ENCODE measurements around the gene SAPCD2. TPM values are rescaled to one million over a fixed set of nuclear protein-coding genes. Genes with fewer than 3 reads are reported as not detected.

Gene SAPCD2
- total RNA-seq, 2 donors from 2014 or later = 7.2 to 17.2 TPM

- H3K27ac ChIP-seq = no peak overlapping the region
- peaks cover 3% of the 10 kb centered on the region for H3K4me1 ChIP-seq (replicated peaks)
- no peak for DNase-seq (ENCODE audit: low spot score)
- H3K36me3 ChIP-seq = no peaks in the 10 kb centered on the region
- intact Hi-C loops (cut with DNase I) = loop anchor here (10.0 kb wide), 1 partner anchor 281 kb away; no protein-coding TSS in a partner anchor
- TF ChIP-seq POLR2AphosphoS5 (IDR thresholded peaks at IDR 0.05) (no peak), CTCF (IDR thresholded peaks at IDR 0.05) (no peak), POLR2A (IDR thresholded peaks at IDR 0.05) (no peak)
- H3K27me3 ChIP-seq (replicated peaks; ENCODE audit: insufficient read depth) = no peaks in the 10 kb centered on the region
- H3K4me3 ChIP-seq = no peak overlapping the region
- 80% methylated on average over 14 of the region's 26 CpGs for WGBS
- H3K9me3 ChIP-seq = no peaks in the 10 kb centered on the region
These were observed 4.1 kb downstream of the SAPCD2 start for GRCh38 chr9:137066096-137066861.

- DNase-seq (ENCODE audit: low spot score) = no peak
- Histone ChIP-seq H3K9me3 (no peaks in the 10 kb centered on the region), H3K27ac (no peak overlapping the region), H3K36me3 (no peaks in the 10 kb centered on the region), H3K4me1 (replicated peaks) (peaks cover 3% of the 10 kb centered on the region), H3K4me3 (no peak overlapping the region), H3K27me3 (replicated peaks; ENCODE audit: insufficient read depth) (no peaks in the 10 kb centered on the region)
- intact Hi-C loops (cut with DNase I) = loop anchor here (10.0 kb wide), 1 partner anchor 281 kb away; no protein-coding TSS in a partner anchor
- TF ChIP-seq POLR2A (IDR thresholded peaks at IDR 0.05) (no peak), POLR2AphosphoS5 (IDR thresholded peaks at IDR 0.05) (no peak)
- 94% methylated on average over 23 of the region's 23 CpGs for WGBS
These were observed 4.9 kb downstream of the SAPCD2 start for GRCh38 chr9:137065336-137065967.

- no peak for TF ChIP-seq POLR2AphosphoS5 (IDR thresholded peaks at IDR 0.05)
- TF ChIP-seq POLR2A (IDR thresholded peaks at IDR 0.05) = no peak
- no peak for TF ChIP-seq CTCF (IDR thresholded peaks at IDR 0.05)
- Histone ChIP-seq H3K4me3 (no peak overlapping the region), H3K9me3 (no peaks in the 10 kb centered on the region), H3K36me3 (no peaks in the 10 kb centered on the region), H3K27ac (no peak overlapping the region), H3K27me3 (replicated peaks; ENCODE audit: insufficient read depth) (no peaks in the 10 kb centered on the region), H3K4me1 (replicated peaks) (peaks cover 3% of the 10 kb centered on the region)
- no peak for DNase-seq (ENCODE audit: low spot score)
- intact Hi-C loops (cut with DNase I) = loop anchor here (10.0 kb wide), 1 partner anchor 280 kb away; no protein-coding TSS in a partner anchor
- 62% methylated on average over 12 of the region's 12 CpGs for WGBS
These were observed 5.5 kb downstream of the SAPCD2 start for GRCh38 chr9:137064880-137065164.

- no peak for DNase-seq (ENCODE audit: low spot score)
- TF ChIP-seq POLR2AphosphoS5 (IDR thresholded peaks at IDR 0.05) = peak; percentile 52
- TF ChIP-seq CTCF (IDR thresholded peaks at IDR 0.05) = peak; percentile 89 to 97 (median 96)
- no peak for TF ChIP-seq POLR2A (IDR thresholded peaks at IDR 0.05)
- no peak overlapping the region for H3K27ac ChIP-seq
- no peaks in the 10 kb centered on the region for H3K27me3 ChIP-seq (replicated peaks; ENCODE audit: insufficient read depth)
- intact Hi-C loops (cut with DNase I) = loop anchor here (10.0 kb wide), 1 partner anchor 279 kb away; no protein-coding TSS in a partner anchor
- 48% methylated on average over 46 of the region's 55 CpGs for WGBS
- H3K36me3 ChIP-seq = no peaks in the 10 kb centered on the region
- no peaks in the 10 kb centered on the region for H3K9me3 ChIP-seq
- no peak overlapping the region for H3K4me3 ChIP-seq
- no peaks in the 10 kb centered on the region for H3K4me1 ChIP-seq (replicated peaks)
These were observed 6.1 kb downstream of the SAPCD2 start for GRCh38 chr9:137064027-137064879.

All from prostate gland (tissue), 2 donors.